Measurements from ENCODE around the gene DAB1. TPM values are rescaled to one million over a fixed set of nuclear protein-coding genes. Genes with fewer than 3 reads are reported as not detected.

The DAB1 gene
- total RNA-seq, 1 donor from 2014 or later = 14.6 TPM

DNA sequence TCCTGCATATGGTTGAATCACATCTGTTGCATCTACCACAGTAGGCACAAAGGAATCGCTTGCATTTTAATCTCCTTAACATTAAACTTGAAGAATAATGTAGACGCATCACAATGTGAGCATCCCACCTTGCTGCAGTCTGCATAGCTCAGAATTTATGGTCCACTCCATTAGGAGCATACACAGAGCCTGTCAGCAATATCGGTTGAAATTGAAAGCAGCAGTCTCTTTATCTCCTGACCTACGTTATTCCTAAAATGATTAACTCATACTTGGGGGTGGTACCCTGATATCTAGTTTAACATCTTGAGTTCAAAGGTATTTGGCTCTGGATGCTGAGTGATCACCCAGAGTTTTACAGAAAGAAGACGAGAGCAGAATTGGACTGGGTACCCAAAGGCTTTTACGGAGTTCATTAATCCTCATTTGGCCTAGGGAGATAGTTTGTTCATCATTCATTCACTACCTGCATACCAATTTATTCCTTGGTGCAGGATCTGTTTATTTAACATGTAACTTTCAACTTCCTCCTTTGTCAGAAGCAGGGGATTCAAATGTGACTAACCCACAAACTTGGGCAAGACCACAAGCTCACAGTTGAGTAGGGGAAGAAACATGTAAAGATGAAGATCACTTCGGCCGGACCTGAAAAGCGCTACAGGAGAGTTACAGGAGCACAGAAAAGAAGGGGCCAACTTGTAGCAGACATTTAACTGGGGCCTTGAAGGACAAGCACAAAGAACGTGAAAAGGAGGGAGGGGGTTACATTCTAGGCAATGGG is 187.9 kb downstream of the DAB1 start:
- no peak overlapping the region for H3K27ac Mint-ChIP-seq
- Histone ChIP-seq H3K4me2 (no peak overlapping the region), H4K20me1 (ENCODE audit: low read depth) (no peaks in the 10 kb centered on the region), H3K79me2 (ENCODE audit: low read depth) (no peaks in the 10 kb centered on the region), H3K27me3 (no peaks in the 10 kb centered on the region), H3K9me3 (ENCODE audit: low read depth) (no peaks in the 10 kb centered on the region), H3K4me3 (no peak overlapping the region), H3F3A (ENCODE audit: low read depth) (no peaks in the 10 kb centered on the region), H3K27ac (no peak overlapping the region), H2AFZ (replicated peaks) (no peak overlapping the region), H3K36me3 (no peaks in the 10 kb centered on the region), H3K9ac (no peak overlapping the region), H3K4me1 (peaks cover 4% of the 10 kb centered on the region)
- DNase-seq (ENCODE audit: low spot score) = no peak
- no peaks in the 10 kb centered on the region for H3K27me3 Mint-ChIP-seq (ENCODE audit: insufficient read depth, low read depth)
- no peaks in the 10 kb centered on the region for H3K36me3 Mint-ChIP-seq
- H3K4me3 Mint-ChIP-seq = no peak overlapping the region
- peaks cover 2% of the 10 kb centered on the region for H3K4me1 Mint-ChIP-seq
- no peaks in the 10 kb centered on the region for H3K9me3 Mint-ChIP-seq
- TF ChIP-seq CTCF (IDR thresholded peaks at IDR 0.05) = no peak
- TF ChIP-seq EZH2phosphoT487 (IDR thresholded peaks at IDR 0.05) = no peak
- no peak for TF ChIP-seq EZH2 (IDR thresholded peaks at IDR 0.05)

DNA sequence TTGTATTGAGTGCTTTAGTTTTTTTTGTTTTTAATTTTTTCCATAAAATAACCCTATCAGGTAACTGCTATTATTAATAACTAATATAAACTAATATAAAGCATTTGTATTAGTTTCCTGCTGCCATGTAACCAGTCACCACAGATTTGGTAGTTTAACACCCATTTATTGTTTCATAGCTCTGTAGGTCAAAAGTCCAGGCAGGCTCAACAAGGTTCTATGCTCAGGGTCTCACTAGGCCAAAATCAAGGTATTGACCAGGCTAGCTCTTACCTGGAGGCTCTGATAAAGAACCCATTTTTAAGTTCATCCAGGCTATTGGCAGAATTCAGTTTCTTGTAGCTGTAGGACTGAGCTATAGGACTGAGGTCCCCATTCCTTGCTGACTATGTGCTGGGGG is 189.4 kb downstream of the DAB1 start:
- no peak for DNase-seq (ENCODE audit: low spot score)
- no peaks in the 10 kb centered on the region for H3K36me3 ChIP-seq
- Mint-ChIP-seq H3K27me3 (ENCODE audit: insufficient read depth, low read depth) (no peaks in the 10 kb centered on the region), H3K9me3 (no peaks in the 10 kb centered on the region), H3K27ac (no peak overlapping the region), H3K4me3 (no peak overlapping the region), H3K4me1 (peaks cover 2% of the 10 kb centered on the region), H3K36me3 (no peaks in the 10 kb centered on the region)
- no peak overlapping the region for H3K4me2 ChIP-seq
- H3K79me2 ChIP-seq (ENCODE audit: low read depth) = no peaks in the 10 kb centered on the region
- TF ChIP-seq EZH2phosphoT487 (IDR thresholded peaks at IDR 0.05) (no peak), CTCF (IDR thresholded peaks at IDR 0.05) (no peak), EZH2 (IDR thresholded peaks at IDR 0.05) (no peak)
- H3K4me1 ChIP-seq = peaks cover 4% of the 10 kb centered on the region
- no peak overlapping the region for H2AFZ ChIP-seq (replicated peaks)
- H3K27ac ChIP-seq = no peak overlapping the region
- H3F3A ChIP-seq (ENCODE audit: low read depth) = no peaks in the 10 kb centered on the region
- H3K4me3 ChIP-seq = no peak overlapping the region
- H4K20me1 ChIP-seq (ENCODE audit: low read depth) = no peaks in the 10 kb centered on the region
- H3K9me3 ChIP-seq (ENCODE audit: low read depth) = no peaks in the 10 kb centered on the region
- H3K9ac ChIP-seq = no peak overlapping the region
- H3K27me3 ChIP-seq = no peaks in the 10 kb centered on the region

DNA sequence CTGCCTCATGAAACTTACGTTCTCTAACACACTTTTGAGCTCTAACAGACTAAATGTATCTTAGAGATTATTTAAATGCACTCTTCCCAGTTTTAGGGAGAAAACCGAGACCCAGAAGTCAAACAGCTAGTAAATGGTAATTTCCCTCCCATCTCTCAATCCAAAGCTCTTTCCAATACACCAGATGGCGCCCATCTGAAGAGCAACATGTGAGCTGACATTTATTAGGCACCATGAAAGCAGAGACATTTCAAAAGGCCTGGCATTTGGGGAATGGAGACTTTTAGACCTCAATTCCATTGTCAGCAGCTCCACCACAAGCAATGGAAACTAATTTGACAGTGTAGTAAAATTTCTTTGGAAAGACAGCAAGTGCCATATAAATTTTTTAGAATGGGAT is 191.4 kb downstream of the DAB1 start:
- no peaks in the 10 kb centered on the region for H3K9me3 Mint-ChIP-seq
- Histone ChIP-seq H3K9me3 (ENCODE audit: low read depth) (no peaks in the 10 kb centered on the region), H3F3A (ENCODE audit: low read depth) (no peaks in the 10 kb centered on the region), H3K4me3 (no peak overlapping the region), H4K20me1 (ENCODE audit: low read depth) (no peaks in the 10 kb centered on the region), H3K27ac (no peak overlapping the region), H3K27me3 (no peaks in the 10 kb centered on the region), H3K4me1 (peaks cover 4% of the 10 kb centered on the region), H2AFZ (replicated peaks) (no peak overlapping the region), H3K36me3 (no peaks in the 10 kb centered on the region), H3K79me2 (ENCODE audit: low read depth) (no peaks in the 10 kb centered on the region), H3K4me2 (no peak overlapping the region), H3K9ac (no peak overlapping the region)
- no peaks in the 10 kb centered on the region for H3K36me3 Mint-ChIP-seq
- TF ChIP-seq CTCF (IDR thresholded peaks at IDR 0.05) (peak; percentile 22), EZH2phosphoT487 (IDR thresholded peaks at IDR 0.05) (no peak)
- no peak overlapping the region for H3K4me3 Mint-ChIP-seq
- H3K27ac Mint-ChIP-seq = no peak overlapping the region
- H3K4me1 Mint-ChIP-seq = peaks cover 4% of the 10 kb centered on the region
- DNase-seq (ENCODE audit: low spot score) = peak; percentile 20
- H3K27me3 Mint-ChIP-seq (ENCODE audit: insufficient read depth, low read depth) = no peaks in the 10 kb centered on the region

Data from neural progenitor cell (in vitro differentiated cells).